Urinary bladder (tissue), 4 donors: ENCODE data around the gene ULK1. TPM values are rescaled to one million over a fixed set of nuclear protein-coding genes. Genes with fewer than 3 reads are reported as not detected.

Source experiments
- DNase-seq: peaks from one replicate; pipeline ENCODE4 v3.0.0-alpha.2; 2015; ENCODE audit errors: extremely low spot score
- H3K27ac ChIP-seq: one replicate; pipeline ENCODE4 v1.5.1; 2013; ENCODE audit warnings: low read depth, mild to moderate bottlenecking, moderate library complexity
- H3K36me3 ChIP-seq: one replicate; pipeline ENCODE4 v1.6.1; 2013; ENCODE audit warnings: mild to moderate bottlenecking, moderate library complexity; ENCODE audit not compliant: insufficient read depth
- H3K4me1 ChIP-seq: one replicate; pipeline ENCODE4 v1.6.1; 2013; ENCODE audit warnings: mild to moderate bottlenecking, moderate library complexity; ENCODE audit not compliant: insufficient read depth
- H3K4me3 ChIP-seq: one replicate; pipeline ENCODE4 v1.5.1; 2013; ENCODE audit warnings: low read depth, low read length
- WGBS: extraction: QIAGEN DNeasy Blood & Tissue Kit; methylation state at CpG from one replicate; pipeline ENCODE4 v1.1.7; 2013; 5-methylcytosine and 5-hydroxymethylcytosine counted together
- polyA plus RNA-seq: library from polyadenylated mRNA; stranded (reverse); fragments of 200-250 nt; gene quantifications from one replicate; pipeline ENCODE4 v1.2.3, GENCODE V29; 2013
- small RNA-seq: library from RNA; depleted of rRNA; stranded (forward); fragments of <200 nt; gene quantifications from one replicate; pipeline ENCODE3, GENCODE V24; 2014
- total RNA-seq: library from RNA; depleted of rRNA; stranded (reverse); fragments of >200 nt; gene quantifications from one replicate; pipeline ENCODE4 v1.2.3, GENCODE V29; 2014
- donor health status: healthy with polysubstance abuse.
- donor health status: healthy.

Gene ULK1
- total and polyA plus RNA-seq, 2 donors: 10.9 to 34.4 TPM

- H3K36me3 ChIP-seq: peaks cover 1% of the 10 kb centered on the region
- H3K27ac ChIP-seq: no peak overlapping the region
- H3K4me1 ChIP-seq: peaks cover 2% of the 10 kb centered on the region
- 73% methylated on average over 2 of the region's 2 CpGs for WGBS
- H3K4me3 ChIP-seq: no peak overlapping the region
- no peak for DNase-seq
Measured at GRCh38 chr12:131965073-131965472, 70.7 kb downstream of the ULK1 start.

- Histone ChIP-seq H3K4me3 (no peak overlapping the region), H3K27ac (no peak overlapping the region), H3K36me3 (peaks cover under 1% of the 10 kb centered on the region), H3K4me1 (no peaks in the 10 kb centered on the region)
- no peak for DNase-seq
- WGBS: 31% methylated on average over 1 of the region's 1 CpG
Measured at GRCh38 chr12:131971226-131971625, 76.8 kb downstream of the ULK1 start.

Small RNA genes lying within 50 kb of the gene (small RNA-seq; reads per million reads assigned to genes)
- gene AC131009.3: not detected

Other genes with a start within 250 kb of the ULK1 start
- gene SFSWAP, start 183.5 kb upstream of the ULK1 start, total RNA-seq: 29.0 TPM
- gene SFSWAP, start 183.5 kb upstream of the ULK1 start, polyA plus RNA-seq: 31.6 TPM
- gene MMP17, start 66.2 kb upstream of the ULK1 start, total RNA-seq: 3.9 TPM
- gene MMP17, start 66.2 kb upstream of the ULK1 start, polyA plus RNA-seq: 6.9 TPM
- 6.5 TPM for gene PUS1, start 34.7 kb downstream of the ULK1 start, total RNA-seq
- gene PUS1, start 34.7 kb downstream of the ULK1 start, polyA plus RNA-seq: 22.2 TPM
- 20.1 TPM for gene EP400, start 55.3 kb downstream of the ULK1 start, total RNA-seq
- 17.9 TPM for gene EP400, start 55.3 kb downstream of the ULK1 start, polyA plus RNA-seq
- 6.5 TPM for gene DDX51, start 249.7 kb downstream of the ULK1 start, total RNA-seq
- 17.4 TPM for gene DDX51, start 249.7 kb downstream of the ULK1 start, polyA plus RNA-seq
- 4.3 TPM for gene NOC4L, start 249.8 kb downstream of the ULK1 start, total RNA-seq
- gene NOC4L, start 249.8 kb downstream of the ULK1 start, polyA plus RNA-seq: 24.4 TPM